SK-N-SH (cell line): ENCODE data around the gene CLCN1. TPM values are rescaled to one million over a fixed set of nuclear protein-coding genes. Genes with fewer than 3 reads are reported as not detected.

Experiments
- CTCF ChIA-PET: fragments of 300-600, 350-600 bp; formaldehyde crosslinking; extraction: SDS; loops from one replicate; lab custom pipeline; 2021; lab: Yijun Ruan, JAX
- POLR2A ChIA-PET: fragments of 350-600 bp; sonication (Branson Sonifier 250); formaldehyde crosslinking; extraction: SDS; loops from one replicate; lab custom pipeline; 2020; ENCODE audit warnings: antibody characterized with exemption, inconsistent platforms; lab: Yijun Ruan, JAX
- DNase-seq: peaks from one replicate; pipeline ENCODE4 v3.0.0; 2012
- H2AFZ ChIP-seq: fragments of 200-600 bp; sonication (generic); 2 replicates; pipeline ENCODE4 v1.8.1; 2016; ENCODE audit warnings: antibody characterized with exemption, mild to moderate bottlenecking, low read depth
- H3F3A ChIP-seq: fragments of 200-600 bp; sonication (generic); replicated peaks from 2 replicates; pipeline ENCODE3; 2016; ENCODE audit warnings: antibody characterized with exemption, mild to moderate bottlenecking; ENCODE audit not compliant: insufficient read depth
- H3K27ac ChIP-seq, 2 experiments: fragments of 200-500 bp in 1 of 2; fragments of 200-600 bp in 1 of 2; sonication (Bioruptor generic) in 1 of 2; sonication (generic), shearing (Covaris generic) in 1 of 2; 2 replicates each; pipeline versions ENCODE4 v1.5.1 to v1.6.1; 2014 to 2016; ENCODE audit warnings: low read depth in 2 of 2, inconsistent platforms in 1 of 2, low read length in 1 of 2, mild to moderate bottlenecking in 1 of 2, mixed read lengths in 1 of 2
- H3K27me3 ChIP-seq: fragments of 200-600 bp; sonication (generic), shearing (Covaris generic); 2 replicates; pipeline ENCODE4 v1.6.1; 2016; ENCODE audit warnings: mixed run types; ENCODE audit not compliant: insufficient read depth
- H3K36me3 ChIP-seq, 2 experiments: fragments of 200-500 bp in 1 of 2; fragments of 200-600 bp in 1 of 2; sonication (Bioruptor generic) in 1 of 2; sonication (generic) in 1 of 2; replicated peaks in 1 of 2; 2 replicates each; pipeline versions ENCODE3 to v1.5.1; 2014 to 2016; ENCODE audit warnings: low read length in 1 of 2, mild to moderate bottlenecking in 1 of 2; ENCODE audit not compliant: insufficient read depth in 2 of 2, control insufficient read depth in 1 of 2
- H3K4me1 ChIP-seq, 2 experiments: fragments of 200-500 bp in 1 of 2; fragments of 200-600 bp in 1 of 2; sonication (Bioruptor generic) in 1 of 2; sonication (generic), shearing (Covaris generic) in 1 of 2; 2 replicates each; pipeline versions ENCODE4 v1.5.1 to v1.6.1; 2014 to 2016; ENCODE audit warnings: low read depth in 1 of 2, low read length in 1 of 2, mixed run types in 1 of 2; ENCODE audit not compliant: insufficient read depth in 2 of 2, control insufficient read depth in 1 of 2
- H3K4me2 ChIP-seq: fragments of 200-600 bp; sonication (generic), shearing (Covaris generic); 2 replicates; pipeline ENCODE4 v1.6.1; 2017; ENCODE audit warnings: mixed run types
- H3K4me3 ChIP-seq, 2 experiments: fragments of 200-500 bp in 1 of 2; fragments of 200-600 bp in 1 of 2; sonication (Bioruptor generic) in 1 of 2; sonication (generic), shearing (Covaris generic) in 1 of 2; 2 replicates each; pipeline versions ENCODE4 v1.5.1 to v1.8.1; 2014 to 2016; ENCODE audit warnings: low read depth in 2 of 2, inconsistent platforms in 1 of 2, low read length in 1 of 2, mild to moderate bottlenecking in 1 of 2, mixed read lengths in 1 of 2, moderate library complexity in 1 of 2
- H3K79me2 ChIP-seq: fragments of 200-600 bp; sonication (generic); 2 replicates; pipeline ENCODE4 v1.8.1; 2017; ENCODE audit warnings: mild to moderate bottlenecking; ENCODE audit not compliant: insufficient read depth
- H3K9ac ChIP-seq: fragments of 200-600 bp; sonication (generic); 2 replicates; pipeline ENCODE4 v1.6.1; 2017; ENCODE audit warnings: mixed run types
- H3K9me2 ChIP-seq: fragments of 200-600 bp; sonication (generic); 2 replicates; pipeline ENCODE4 v1.6.1; 2017; ENCODE audit warnings: mixed run types
- H3K9me3 ChIP-seq: fragments of 200-600 bp; sonication (generic); 2 replicates; pipeline ENCODE4 v1.6.1; 2017; ENCODE audit warnings: mixed run types, mild to moderate bottlenecking, moderate library complexity
- H4K20me1 ChIP-seq: fragments of 200-600 bp; sonication (generic); 2 replicates; pipeline ENCODE4 v1.6.1; 2017; ENCODE audit warnings: mild to moderate bottlenecking, mixed run types; ENCODE audit not compliant: insufficient read depth
- CHD2 ChIP-seq: fragments of 150-350 bp; IDR thresholded peaks from 2 replicates; pipeline ENCODE4 v1.6.1; 2018; ENCODE audit warnings: low read length; ENCODE audit not compliant: partially characterized antibody
- ELF1 ChIP-seq: IDR thresholded peaks from 2 replicates; pipeline ENCODE4 v1.4.0; 2012
- EP300 ChIP-seq, 2 experiments: IDR thresholded peaks; 2 replicates each; pipeline versions ENCODE4 v1.4.0 to v1.6.1; 2012; ENCODE audit warnings: borderline replicate concordance in 1 of 2, low read depth in 1 of 2, low read length in 1 of 2
- EZH2phosphoT487 ChIP-seq: fragments of 200-600 bp; sonication (generic); IDR thresholded peaks from 2 replicates; pipeline ENCODE4 v1.6.1; 2017; ENCODE audit warnings: low read depth, mixed run types, mild to moderate bottlenecking, antibody characterized with exemption, moderate library complexity, borderline replicate concordance
- FOXJ3 ChIP-seq: sonication (generic); formaldehyde crosslinking; IDR thresholded peaks from 2 replicates; pipeline ENCODE4 v1.5.1; 2020; ENCODE audit warnings: mild to moderate bottlenecking, missing genetic modification reagents
- FOXM1 ChIP-seq: IDR thresholded peaks from 2 replicates; pipeline ENCODE4 v1.4.0; 2012; ENCODE audit warnings: low read depth, mild to moderate bottlenecking
- GABPA ChIP-seq: IDR thresholded peaks from 2 replicates; pipeline ENCODE4 v1.4.0; 2012; ENCODE audit warnings: low read depth, mild to moderate bottlenecking
- IRF3 ChIP-seq: fragments of 150-350 bp; IDR thresholded peaks from 2 replicates; pipeline ENCODE4 v1.6.1; 2016; ENCODE audit warnings: mild to moderate bottlenecking, low read depth, low read length
- JUND ChIP-seq: IDR thresholded peaks from 2 replicates; pipeline ENCODE4 v1.4.0; 2012
- NFIC ChIP-seq: IDR thresholded peaks from 2 replicates; pipeline ENCODE4 v1.4.0; 2012; ENCODE audit warnings: borderline replicate concordance
- NRF1 ChIP-seq: IDR thresholded peaks from 2 replicates; pipeline ENCODE4 v1.6.1; 2012; ENCODE audit warnings: low read depth, mild to moderate bottlenecking, low read length
- RCOR1 ChIP-seq: fragments of 150-350 bp; IDR thresholded peaks from 2 replicates; pipeline ENCODE4 v1.6.1; 2017; ENCODE audit warnings: antibody characterized with exemption, low read length
- RXRA ChIP-seq: IDR thresholded peaks from 2 replicates; pipeline ENCODE4 v1.4.0; 2012; ENCODE audit warnings: low read depth, mild to moderate bottlenecking, borderline replicate concordance
- SIN3A ChIP-seq: IDR thresholded peaks from 2 replicates; pipeline ENCODE4 v1.6.1; 2012; ENCODE audit warnings: low read depth, mild to moderate bottlenecking, low read length, moderate library complexity, borderline replicate concordance
- SMC3 ChIP-seq: IDR thresholded peaks from 2 replicates; pipeline ENCODE4 v1.6.1; 2012; ENCODE audit warnings: low read depth, low read length, improper control_type of control experiment
- TAF1 ChIP-seq: IDR thresholded peaks from 2 replicates; pipeline ENCODE4 v1.6.1; 2012; ENCODE audit warnings: low read depth, mild to moderate bottlenecking, low read length, moderate library complexity, borderline replicate concordance
- TCF12 ChIP-seq: IDR thresholded peaks from 2 replicates; pipeline ENCODE4 v1.4.0; 2012
- WGBS: methylation state at CpG from one replicate; pipeline ENCODE4 v1.1.6; 2017; ENCODE audit warnings: low lambda C conversion rate; 5-methylcytosine and 5-hydroxymethylcytosine counted together
- polyA plus RNA-seq, 3 experiments: library from polyadenylated mRNA; depleted of rRNA; stranded (reverse); fragments of >200 nt; gene quantifications; 2 replicates each; pipeline ENCODE4 v1.2.3, GENCODE V29; 2012
- TF ChIP-seq, protein P1 (sequence below): IDR thresholded peaks from 2 replicates; pipeline ENCODE4 v1.4.0; 2012; ENCODE audit warnings: low read depth, borderline replicate concordance
- TF ChIP-seq, protein P2 (sequence below): fragments of 200-600 bp; sonication (generic); IDR thresholded peaks from 2 replicates; pipeline ENCODE4 v1.6.1; 2017; ENCODE audit warnings: antibody characterized with exemption, mild to moderate bottlenecking, moderate library complexity

CLCN1 gene
- polyA plus RNA-seq, 1 of the 3 experiments (the other 2 are of a cell fraction): 0.12 TPM

- Histone ChIP-seq H3K9me2 (no peaks in the 10 kb centered on the region), H3K27ac (no peak overlapping the region), H3K4me3 (no peak overlapping the region), H3K36me3 (peaks cover 56 to 74% of the 10 kb centered on the region in 2 experiments), H3F3A (peaks cover 32% of the 10 kb centered on the region), H3K27me3 (no peaks in the 10 kb centered on the region), H4K20me1 (peaks cover 31% of the 10 kb centered on the region), H3K79me2 (peaks cover 75% of the 10 kb centered on the region), H2AFZ (no peak overlapping the region), H3K9ac (no peak overlapping the region), H3K9me3 (no peaks in the 10 kb centered on the region), H3K4me1 (peaks cover 15 to 34% of the 10 kb centered on the region in 2 experiments), H3K4me2 (no peak overlapping the region)
- ChIA-PET CTCF (interaction anchor here (0.7 to 4.9 kb wide), 6 partner anchors 8 to 52 kb away, joined by 3 to 30 read pairs (median 4); partner anchors contain the start of gene GSTK1), POLR2A (no interaction called here)
- 98% methylated on average over 5 of the region's 5 CpGs for WGBS
- TF ChIP-seq FOXM1 (no peak), TAF1 (no peak), FOXJ3 (CRISPR knock-in tag) (no peak), JUND (no peak), RXRA (no peak), ELF1 (no peak), IRF3 (no peak), TCF12 (no peak), GABPA (no peak), EZH2phosphoT487 (no peak), RCOR1 (no peak), CHD2 (no peak), NRF1 (no peak), SIN3A (no peak), EP300 (IDR thresholded peaks at IDR 0.05; ENCODE audit: borderline replicate concordance in 1 of 2, low read depth in 1 of 2, low read length in 1 of 2) (no peak), SMC3 (no peak), NFIC (no peak)
- TF ChIP-seq, protein P1, sequence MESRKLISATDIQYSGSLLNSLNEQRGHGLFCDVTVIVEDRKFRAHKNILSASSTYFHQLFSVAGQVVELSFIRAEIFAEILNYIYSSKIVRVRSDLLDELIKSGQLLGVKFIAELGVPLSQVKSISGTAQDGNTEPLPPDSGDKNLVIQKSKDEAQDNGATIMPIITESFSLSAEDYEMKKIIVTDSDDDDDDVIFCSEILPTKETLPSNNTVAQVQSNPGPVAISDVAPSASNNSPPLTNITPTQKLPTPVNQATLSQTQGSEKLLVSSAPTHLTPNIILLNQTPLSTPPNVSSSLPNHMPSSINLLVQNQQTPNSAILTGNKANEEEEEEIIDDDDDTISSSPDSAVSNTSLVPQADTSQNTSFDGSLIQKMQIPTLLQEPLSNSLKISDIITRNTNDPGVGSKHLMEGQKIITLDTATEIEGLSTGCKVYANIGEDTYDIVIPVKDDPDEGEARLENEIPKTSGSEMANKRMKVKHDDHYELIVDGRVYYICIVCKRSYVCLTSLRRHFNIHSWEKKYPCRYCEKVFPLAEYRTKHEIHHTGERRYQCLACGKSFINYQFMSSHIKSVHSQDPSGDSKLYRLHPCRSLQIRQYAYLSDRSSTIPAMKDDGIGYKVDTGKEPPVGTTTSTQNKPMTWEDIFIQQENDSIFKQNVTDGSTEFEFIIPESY: no peak
- TF ChIP-seq, protein P2, sequence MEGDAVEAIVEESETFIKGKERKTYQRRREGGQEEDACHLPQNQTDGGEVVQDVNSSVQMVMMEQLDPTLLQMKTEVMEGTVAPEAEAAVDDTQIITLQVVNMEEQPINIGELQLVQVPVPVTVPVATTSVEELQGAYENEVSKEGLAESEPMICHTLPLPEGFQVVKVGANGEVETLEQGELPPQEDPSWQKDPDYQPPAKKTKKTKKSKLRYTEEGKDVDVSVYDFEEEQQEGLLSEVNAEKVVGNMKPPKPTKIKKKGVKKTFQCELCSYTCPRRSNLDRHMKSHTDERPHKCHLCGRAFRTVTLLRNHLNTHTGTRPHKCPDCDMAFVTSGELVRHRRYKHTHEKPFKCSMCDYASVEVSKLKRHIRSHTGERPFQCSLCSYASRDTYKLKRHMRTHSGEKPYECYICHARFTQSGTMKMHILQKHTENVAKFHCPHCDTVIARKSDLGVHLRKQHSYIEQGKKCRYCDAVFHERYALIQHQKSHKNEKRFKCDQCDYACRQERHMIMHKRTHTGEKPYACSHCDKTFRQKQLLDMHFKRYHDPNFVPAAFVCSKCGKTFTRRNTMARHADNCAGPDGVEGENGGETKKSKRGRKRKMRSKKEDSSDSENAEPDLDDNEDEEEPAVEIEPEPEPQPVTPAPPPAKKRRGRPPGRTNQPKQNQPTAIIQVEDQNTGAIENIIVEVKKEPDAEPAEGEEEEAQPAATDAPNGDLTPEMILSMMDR: no peak
- no peak for DNase-seq
These were observed 23.0 kb upstream of the CLCN1 start for GRCh38 chr7:143292876-143293275.
